HEK293 (cell line): ENCODE results near the gene CDC25C.

Source experiments
- FEZF1 ChIP-seq: fragments of 450-650 bp; formaldehyde crosslinking; IDR thresholded peaks from 2 replicates; pipeline ENCODE4 v1.5.1; 2016; ENCODE audit warnings: missing biosample characterization, missing genetic modification characterization
- GLIS1 ChIP-seq: fragments of 450-650 bp; formaldehyde crosslinking; IDR thresholded peaks from 2 replicates; pipeline ENCODE4 v1.5.1; 2016; ENCODE audit warnings: missing biosample characterization, missing genetic modification characterization
- KLF16 ChIP-seq: fragments of 450-650 bp; formaldehyde crosslinking; IDR thresholded peaks from 2 replicates; pipeline ENCODE4 v1.5.1; 2017; ENCODE audit warnings: missing biosample characterization, missing genetic modification characterization
- MZF1 ChIP-seq: fragments of 450-650 bp; formaldehyde crosslinking; IDR thresholded peaks from 2 replicates; pipeline ENCODE4 v1.5.1; 2017; ENCODE audit warnings: missing biosample characterization, missing genetic modification characterization, borderline replicate concordance
- SP3 ChIP-seq: fragments of 450-650 bp; formaldehyde crosslinking; IDR thresholded peaks from 2 replicates; pipeline ENCODE4 v1.5.1; 2016; ENCODE audit warnings: missing biosample characterization, missing genetic modification characterization
- SP7 ChIP-seq: fragments of 450-650 bp; formaldehyde crosslinking; IDR thresholded peaks from 2 replicates; pipeline ENCODE4 v1.5.1; 2016; ENCODE audit warnings: missing biosample characterization, missing genetic modification characterization
- WT1 ChIP-seq: fragments of 450-650 bp; formaldehyde crosslinking; IDR thresholded peaks from 2 replicates; pipeline ENCODE4 v1.5.1; 2016; ENCODE audit warnings: missing biosample characterization, missing genetic modification characterization
- ZBTB7A ChIP-seq: fragments of 450-650 bp; formaldehyde crosslinking; IDR thresholded peaks from 2 replicates; pipeline ENCODE4 v1.5.1; 2016; ENCODE audit warnings: low read depth, missing biosample characterization, missing genetic modification characterization
- ZNF138 ChIP-seq: fragments of 450-650 bp; formaldehyde crosslinking; IDR thresholded peaks from 2 replicates; pipeline ENCODE4 v1.5.1; 2016; ENCODE audit warnings: missing biosample characterization, missing genetic modification characterization, borderline replicate concordance
- ZNF155 ChIP-seq: fragments of 450-650 bp; formaldehyde crosslinking; IDR thresholded peaks from 2 replicates; pipeline ENCODE4 v1.5.1; 2016; ENCODE audit warnings: missing biosample characterization, missing genetic modification characterization
- ZNF223 ChIP-seq: fragments of 450-650 bp; formaldehyde crosslinking; IDR thresholded peaks from 2 replicates; pipeline ENCODE4 v1.5.1; 2016; ENCODE audit warnings: missing biosample characterization, missing genetic modification characterization
- ZNF324 ChIP-seq: fragments of 450-650 bp; formaldehyde crosslinking; IDR thresholded peaks from 2 replicates; pipeline ENCODE4 v1.5.1; 2016; ENCODE audit warnings: missing biosample characterization, missing genetic modification characterization
- ZNF423 ChIP-seq: fragments of 450-650 bp; formaldehyde crosslinking; IDR thresholded peaks from 2 replicates; pipeline ENCODE4 v1.5.1; 2016; ENCODE audit warnings: missing biosample characterization, missing genetic modification characterization
- ZNF530 ChIP-seq: fragments of 450-650 bp; formaldehyde crosslinking; IDR thresholded peaks from 2 replicates; pipeline ENCODE4 v1.5.1; 2016; ENCODE audit warnings: low read depth, missing biosample characterization, missing genetic modification characterization
- ZNF544 ChIP-seq: fragments of 450-650 bp; formaldehyde crosslinking; IDR thresholded peaks from 2 replicates; pipeline ENCODE4 v1.5.0; 2017; ENCODE audit warnings: missing biosample characterization, missing genetic modification characterization
- ZNF548 ChIP-seq: fragments of 450-650 bp; formaldehyde crosslinking; IDR thresholded peaks from 2 replicates; pipeline ENCODE4 v1.5.1; 2016; ENCODE audit warnings: missing biosample characterization, missing genetic modification characterization
- ZNF555 ChIP-seq: fragments of 450-650 bp; formaldehyde crosslinking; conservative IDR thresholded peaks from 2 replicates; pipeline ENCODE4 v1.5.1; 2017; ENCODE audit warnings: missing biosample characterization, mild to moderate bottlenecking, missing genetic modification characterization, inconsistent platforms
- ZNF571 ChIP-seq: fragments of 450-650 bp; formaldehyde crosslinking; IDR thresholded peaks from 2 replicates; pipeline ENCODE4 v1.5.0; 2017; ENCODE audit warnings: missing biosample characterization, missing genetic modification characterization
- ZNF677 ChIP-seq: fragments of 450-650 bp; IDR thresholded peaks from 2 replicates; pipeline ENCODE4 v1.5.0; 2018; ENCODE audit warnings: missing biosample characterization, mild to moderate bottlenecking, missing genetic modification characterization, moderate library complexity
- TF ChIP-seq, protein P1 (sequence below): fragments of 450-650 bp; formaldehyde crosslinking; IDR thresholded peaks from 2 replicates; pipeline ENCODE4 v1.5.1; 2016; ENCODE audit warnings: missing biosample characterization, missing genetic modification characterization, borderline replicate concordance
- TF ChIP-seq, protein P2 (sequence below): fragments of 450-650 bp; formaldehyde crosslinking; IDR thresholded peaks from 2 replicates; pipeline ENCODE4 v1.5.1; 2016; ENCODE audit warnings: missing biosample characterization, missing genetic modification characterization
- TF ChIP-seq, protein P3 (sequence below): fragments of 450-650 bp; formaldehyde crosslinking; IDR thresholded peaks from 2 replicates; pipeline ENCODE4; 2016; ENCODE audit warnings: missing biosample characterization, missing genetic modification characterization
- TF ChIP-seq, protein P4 (sequence below): fragments of 450-650 bp; formaldehyde crosslinking; conservative IDR thresholded peaks from 2 replicates; pipeline ENCODE4 v1.5.1; 2016; ENCODE audit warnings: low read depth, missing biosample characterization, missing genetic modification characterization
- TF ChIP-seq, protein P5 (sequence below): fragments of 450-650 bp; formaldehyde crosslinking; IDR thresholded peaks from 2 replicates; pipeline ENCODE4 v1.5.1; 2016; ENCODE audit warnings: missing biosample characterization, missing genetic modification characterization
- TF ChIP-seq, protein P6 (sequence below): fragments of 450-650 bp; formaldehyde crosslinking; IDR thresholded peaks from 2 replicates; pipeline ENCODE4 v1.5.1; 2016; ENCODE audit warnings: missing biosample characterization, missing genetic modification characterization, low read depth

CDC25C gene

DNA sequence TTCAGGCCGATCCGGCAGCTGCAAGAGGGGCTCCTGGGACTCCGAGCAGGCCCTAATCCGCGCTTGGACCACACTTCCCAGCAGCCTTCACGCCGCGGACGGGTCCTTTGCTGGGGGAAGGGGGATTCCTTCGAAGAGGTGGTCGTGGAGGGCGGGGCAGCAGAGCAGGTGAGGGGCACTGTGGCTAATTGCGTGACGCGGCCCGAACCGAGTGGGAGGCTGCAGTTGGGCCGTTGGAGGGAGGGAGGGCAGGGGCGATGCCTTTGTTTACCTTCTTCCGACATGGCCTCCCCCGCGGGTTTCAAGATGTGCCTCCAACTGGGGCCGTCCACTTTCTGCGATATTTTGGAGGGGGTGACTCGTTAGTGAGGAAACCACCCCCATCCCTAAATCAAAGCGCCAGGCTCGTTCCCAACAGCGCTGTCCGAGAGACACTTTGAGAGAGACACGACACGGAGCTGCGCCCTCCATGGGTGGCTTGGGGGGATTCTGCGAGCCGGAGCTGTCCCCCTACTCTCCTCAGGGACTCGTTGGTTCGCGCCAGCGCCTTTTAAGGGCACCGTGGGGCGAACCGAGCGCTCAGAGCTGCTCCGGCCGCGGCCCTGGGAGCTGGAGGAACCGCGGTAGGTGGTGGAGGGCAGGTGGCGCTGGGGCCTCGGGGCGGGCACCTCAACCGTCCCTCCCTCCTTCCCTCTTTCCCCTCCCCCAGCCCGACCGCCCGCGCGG lies 6.2 kb upstream of the CDC25C start, which contains the start of gene FAM53C (continued):
- TF ChIP-seq, protein P1, sequence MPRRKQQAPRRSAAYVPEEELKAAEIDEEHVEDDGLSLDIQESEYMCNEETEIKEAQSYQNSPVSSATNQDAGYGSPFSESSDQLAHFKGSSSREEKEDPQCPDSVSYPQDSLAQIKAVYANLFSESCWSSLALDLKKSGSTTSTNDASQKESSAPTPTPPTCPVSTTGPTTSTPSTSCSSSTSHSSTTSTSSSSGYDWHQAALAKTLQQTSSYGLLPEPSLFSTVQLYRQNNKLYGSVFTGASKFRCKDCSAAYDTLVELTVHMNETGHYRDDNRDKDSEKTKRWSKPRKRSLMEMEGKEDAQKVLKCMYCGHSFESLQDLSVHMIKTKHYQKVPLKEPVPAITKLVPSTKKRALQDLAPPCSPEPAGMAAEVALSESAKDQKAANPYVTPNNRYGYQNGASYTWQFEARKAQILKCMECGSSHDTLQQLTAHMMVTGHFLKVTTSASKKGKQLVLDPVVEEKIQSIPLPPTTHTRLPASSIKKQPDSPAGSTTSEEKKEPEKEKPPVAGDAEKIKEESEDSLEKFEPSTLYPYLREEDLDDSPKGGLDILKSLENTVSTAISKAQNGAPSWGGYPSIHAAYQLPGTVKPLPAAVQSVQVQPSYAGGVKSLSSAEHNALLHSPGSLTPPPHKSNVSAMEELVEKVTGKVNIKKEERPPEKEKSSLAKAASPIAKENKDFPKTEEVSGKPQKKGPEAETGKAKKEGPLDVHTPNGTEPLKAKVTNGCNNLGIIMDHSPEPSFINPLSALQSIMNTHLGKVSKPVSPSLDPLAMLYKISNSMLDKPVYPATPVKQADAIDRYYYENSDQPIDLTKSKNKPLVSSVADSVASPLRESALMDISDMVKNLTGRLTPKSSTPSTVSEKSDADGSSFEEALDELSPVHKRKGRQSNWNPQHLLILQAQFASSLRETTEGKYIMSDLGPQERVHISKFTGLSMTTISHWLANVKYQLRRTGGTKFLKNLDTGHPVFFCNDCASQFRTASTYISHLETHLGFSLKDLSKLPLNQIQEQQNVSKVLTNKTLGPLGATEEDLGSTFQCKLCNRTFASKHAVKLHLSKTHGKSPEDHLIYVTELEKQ (tag by site-specific recombination), result 0 out of 2 replicates have a peak, but pooled peaks have one; percentile 4
- TF ChIP-seq FEZF1 (0 out of 2 replicates have a peak, but pooled peaks have one; percentile 16), SP7 (tag by site-specific recombination) (peak; percentile 80), ZNF548 (tag by site-specific recombination) (no peak), ZNF571 (tag by site-specific recombination) (no peak), ZNF324 (tag by site-specific recombination) (peak; percentile 84), ZBTB7A (tag by site-specific recombination) (peak; percentile 96), ZNF155 (tag by site-specific recombination) (no peak), MZF1 (tag by site-specific recombination) (peak; percentile 4; the same call in 1 of the 2 replicates), ZNF677 (tag by site-specific recombination) (no peak), ZNF530 (tag by site-specific recombination) (no peak), GLIS1 (tag by site-specific recombination) (peak; percentile 67; the same call in 1 of the 2 replicates), ZNF223 (tag by site-specific recombination) (no peak), ZNF423 (tag by site-specific recombination) (peak; percentile 88), ZNF544 (tag by site-specific recombination) (no peak), SP3 (tag by site-specific recombination) (peak; percentile 68), ZNF138 (tag by site-specific recombination) (no peak), ZNF555 (tag by site-specific recombination) (no peak), WT1 (peak; percentile 81), KLF16 (tag by site-specific recombination) (peak; percentile 81)
- TF ChIP-seq, protein P2, sequence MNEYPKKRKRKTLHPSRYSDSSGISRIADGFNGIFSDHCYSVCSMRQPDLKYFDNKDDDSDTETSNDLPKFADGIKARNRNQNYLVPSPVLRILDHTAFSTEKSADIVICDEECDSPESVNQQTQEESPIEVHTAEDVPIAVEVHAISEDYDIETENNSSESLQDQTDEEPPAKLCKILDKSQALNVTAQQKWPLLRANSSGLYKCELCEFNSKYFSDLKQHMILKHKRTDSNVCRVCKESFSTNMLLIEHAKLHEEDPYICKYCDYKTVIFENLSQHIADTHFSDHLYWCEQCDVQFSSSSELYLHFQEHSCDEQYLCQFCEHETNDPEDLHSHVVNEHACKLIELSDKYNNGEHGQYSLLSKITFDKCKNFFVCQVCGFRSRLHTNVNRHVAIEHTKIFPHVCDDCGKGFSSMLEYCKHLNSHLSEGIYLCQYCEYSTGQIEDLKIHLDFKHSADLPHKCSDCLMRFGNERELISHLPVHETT (tag by site-specific recombination), result peak; percentile 24; the same call in 1 of the 2 replicates
- TF ChIP-seq, protein P3, sequence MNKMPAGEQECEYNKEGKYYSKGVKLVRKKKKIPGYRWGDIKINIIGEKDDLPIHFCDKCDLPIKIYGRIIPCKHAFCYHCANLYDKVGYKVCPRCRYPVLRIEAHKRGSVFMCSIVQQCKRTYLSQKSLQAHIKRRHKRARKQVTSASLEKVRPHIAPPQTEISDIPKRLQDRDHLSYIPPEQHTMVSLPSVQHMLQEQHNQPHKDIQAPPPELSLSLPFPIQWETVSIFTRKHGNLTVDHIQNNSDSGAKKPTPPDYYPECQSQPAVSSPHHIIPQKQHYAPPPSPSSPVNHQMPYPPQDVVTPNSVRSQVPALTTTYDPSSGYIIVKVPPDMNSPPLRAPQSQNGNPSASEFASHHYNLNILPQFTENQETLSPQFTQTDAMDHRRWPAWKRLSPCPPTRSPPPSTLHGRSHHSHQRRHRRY (tag by site-specific recombination), result 0 out of 2 replicates have a peak, but pooled peaks have one; percentile 5
- TF ChIP-seq, protein P4, sequence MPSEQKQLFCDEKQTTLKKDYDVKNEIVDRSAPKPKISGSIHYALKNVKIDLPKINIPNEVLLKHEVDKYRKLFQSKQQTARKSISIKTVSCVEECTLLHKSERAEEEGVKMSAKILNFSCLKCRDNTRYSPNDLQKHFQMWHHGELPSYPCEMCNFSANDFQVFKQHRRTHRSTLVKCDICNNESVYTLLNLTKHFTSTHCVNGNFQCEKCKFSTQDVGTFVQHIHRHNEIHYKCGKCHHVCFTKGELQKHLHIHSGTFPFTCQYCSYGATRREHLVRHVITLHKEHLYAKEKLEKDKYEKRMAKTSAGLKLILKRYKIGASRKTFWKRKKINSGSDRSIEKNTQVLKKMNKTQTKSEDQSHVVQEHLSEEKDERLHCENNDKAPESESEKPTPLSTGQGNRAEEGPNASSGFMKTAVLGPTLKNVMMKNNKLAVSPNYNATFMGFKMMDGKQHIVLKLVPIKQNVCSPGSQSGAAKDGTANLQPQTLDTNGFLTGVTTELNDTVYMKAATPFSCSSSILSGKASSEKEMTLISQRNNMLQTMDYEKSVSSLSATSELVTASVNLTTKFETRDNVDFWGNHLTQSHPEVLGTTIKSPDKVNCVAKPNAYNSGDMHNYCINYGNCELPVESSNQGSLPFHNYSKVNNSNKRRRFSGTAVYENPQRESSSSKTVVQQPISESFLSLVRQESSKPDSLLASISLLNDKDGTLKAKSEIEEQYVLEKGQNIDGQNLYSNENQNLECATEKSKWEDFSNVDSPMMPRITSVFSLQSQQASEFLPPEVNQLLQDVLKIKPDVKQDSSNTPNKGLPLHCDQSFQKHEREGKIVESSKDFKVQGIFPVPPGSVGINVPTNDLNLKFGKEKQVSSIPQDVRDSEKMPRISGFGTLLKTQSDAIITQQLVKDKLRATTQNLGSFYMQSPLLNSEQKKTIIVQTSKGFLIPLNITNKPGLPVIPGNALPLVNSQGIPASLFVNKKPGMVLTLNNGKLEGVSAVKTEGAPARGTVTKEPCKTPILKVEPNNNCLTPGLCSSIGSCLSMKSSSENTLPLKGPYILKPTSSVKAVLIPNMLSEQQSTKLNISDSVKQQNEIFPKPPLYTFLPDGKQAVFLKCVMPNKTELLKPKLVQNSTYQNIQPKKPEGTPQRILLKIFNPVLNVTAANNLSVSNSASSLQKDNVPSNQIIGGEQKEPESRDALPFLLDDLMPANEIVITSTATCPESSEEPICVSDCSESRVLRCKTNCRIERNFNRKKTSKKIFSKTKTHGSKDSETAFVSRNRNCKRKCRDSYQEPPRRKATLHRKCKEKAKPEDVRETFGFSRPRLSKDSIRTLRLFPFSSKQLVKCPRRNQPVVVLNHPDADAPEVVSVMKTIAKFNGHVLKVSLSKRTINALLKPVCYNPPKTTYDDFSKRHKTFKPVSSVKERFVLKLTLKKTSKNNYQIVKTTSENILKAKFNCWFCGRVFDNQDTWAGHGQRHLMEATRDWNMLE (tag by site-specific recombination), result 0 out of 2 replicates have a peak, but pooled peaks have one; percentile 40
- TF ChIP-seq, protein P5, sequence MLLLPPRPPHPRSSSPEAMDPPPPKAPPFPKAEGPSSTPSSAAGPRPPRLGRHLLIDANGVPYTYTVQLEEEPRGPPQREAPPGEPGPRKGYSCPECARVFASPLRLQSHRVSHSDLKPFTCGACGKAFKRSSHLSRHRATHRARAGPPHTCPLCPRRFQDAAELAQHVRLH, result peak; percentile 30
- TF ChIP-seq, protein P6, sequence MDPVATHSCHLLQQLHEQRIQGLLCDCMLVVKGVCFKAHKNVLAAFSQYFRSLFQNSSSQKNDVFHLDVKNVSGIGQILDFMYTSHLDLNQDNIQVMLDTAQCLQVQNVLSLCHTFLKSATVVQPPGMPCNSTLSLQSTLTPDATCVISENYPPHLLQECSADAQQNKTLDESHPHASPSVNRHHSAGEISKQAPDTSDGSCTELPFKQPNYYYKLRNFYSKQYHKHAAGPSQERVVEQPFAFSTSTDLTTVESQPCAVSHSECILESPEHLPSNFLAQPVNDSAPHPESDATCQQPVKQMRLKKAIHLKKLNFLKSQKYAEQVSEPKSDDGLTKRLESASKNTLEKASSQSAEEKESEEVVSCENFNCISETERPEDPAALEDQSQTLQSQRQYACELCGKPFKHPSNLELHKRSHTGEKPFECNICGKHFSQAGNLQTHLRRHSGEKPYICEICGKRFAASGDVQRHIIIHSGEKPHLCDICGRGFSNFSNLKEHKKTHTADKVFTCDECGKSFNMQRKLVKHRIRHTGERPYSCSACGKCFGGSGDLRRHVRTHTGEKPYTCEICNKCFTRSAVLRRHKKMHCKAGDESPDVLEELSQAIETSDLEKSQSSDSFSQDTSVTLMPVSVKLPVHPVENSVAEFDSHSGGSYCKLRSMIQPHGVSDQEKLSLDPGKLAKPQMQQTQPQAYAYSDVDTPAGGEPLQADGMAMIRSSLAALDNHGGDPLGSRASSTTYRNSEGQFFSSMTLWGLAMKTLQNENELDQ (tag by site-specific recombination), result no peak
